Measurements from ENCODE around the gene AIFM3.

GRCh38 chr22:20991252-20992055, 24.4 kb downstream of the AIFM3 start:
- no peak for TF ChIP-seq CTCF (conservative IDR thresholded peaks at IDR 0.05; ENCODE audit: low read depth, low read length)
- TF ChIP-seq, protein P1, sequence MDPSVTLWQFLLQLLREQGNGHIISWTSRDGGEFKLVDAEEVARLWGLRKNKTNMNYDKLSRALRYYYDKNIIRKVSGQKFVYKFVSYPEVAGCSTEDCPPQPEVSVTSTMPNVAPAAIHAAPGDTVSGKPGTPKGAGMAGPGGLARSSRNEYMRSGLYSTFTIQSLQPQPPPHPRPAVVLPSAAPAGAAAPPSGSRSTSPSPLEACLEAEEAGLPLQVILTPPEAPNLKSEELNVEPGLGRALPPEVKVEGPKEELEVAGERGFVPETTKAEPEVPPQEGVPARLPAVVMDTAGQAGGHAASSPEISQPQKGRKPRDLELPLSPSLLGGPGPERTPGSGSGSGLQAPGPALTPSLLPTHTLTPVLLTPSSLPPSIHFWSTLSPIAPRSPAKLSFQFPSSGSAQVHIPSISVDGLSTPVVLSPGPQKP (IDR thresholded peaks at IDR 0.05; ENCODE audit: borderline replicate concordance, low read depth, low read length), result no peak
- no peak for TF ChIP-seq POLR2A (IDR thresholded peaks at IDR 0.05; ENCODE audit: low read depth, low read length)
- no peak for TF ChIP-seq MAFK (IDR thresholded peaks at IDR 0.05; ENCODE audit: low read depth, low read length)
- TF ChIP-seq MAZ (IDR thresholded peaks at IDR 0.05; ENCODE audit: borderline replicate concordance, low read depth, low read length), result no peak
- no peak for TF ChIP-seq BHLHE40 (IDR thresholded peaks at IDR 0.05; ENCODE audit: low read depth, low read length)
- no peak for TF ChIP-seq FOS (IDR thresholded peaks at IDR 0.05; ENCODE audit: low read depth, low read length)
- TF ChIP-seq RAD21 (IDR thresholded peaks at IDR 0.05; ENCODE audit: low read length), result no peak
- no peak for TF ChIP-seq CEBPB (IDR thresholded peaks at IDR 0.05; ENCODE audit: low read depth, low read length)

All from IMR-90 (cell line).